PC-9 (cell line): ENCODE data around the gene CADPS2. TPM values are rescaled to one million over a fixed set of nuclear protein-coding genes. Genes with fewer than 3 reads are reported as not detected.

Experiments
- BruUV-seq: library from RNA; stranded (reverse); fragments of 400-500 nt; replicated peaks from 2 replicates; lab custom pipeline; 2021; lab: Mats Ljungman, UMichigan
- CTCF ChIA-PET: fragments of 300-600 bp; sonication (Branson Sonifier 250); formaldehyde crosslinking; loops from one replicate; lab custom pipeline; 2022; ENCODE audit warnings: antibody characterized with exemption; lab: Charles Lee
- POLR2A ChIA-PET: fragments of 300-600 bp; sonication (Branson Sonifier 250); formaldehyde crosslinking; loops from one replicate; lab custom pipeline; 2022; ENCODE audit warnings: antibody characterized with exemption; ENCODE audit not compliant: unreplicated experiment; lab: Charles Lee
- DNase-seq, 2 experiments: peaks; one replicate each; pipeline versions ENCODE4 v3.0.0 to v3.0.0-alpha.2; 2015 to 2022; ENCODE audit warnings: mixed read lengths in 1 of 2
- H2AFZ ChIP-seq: fragments of 200-600 bp; sonication (generic); 2 replicates; pipeline ENCODE4 v1.8.1; 2017; ENCODE audit warnings: antibody characterized with exemption
- H3F3A ChIP-seq: fragments of 200-600 bp; sonication (generic); 2 replicates; pipeline ENCODE4 v1.8.1; 2017; ENCODE audit warnings: antibody characterized with exemption, mild to moderate bottlenecking, low read depth; ENCODE audit not compliant: insufficient read depth
- H3K27ac ChIP-seq: fragments of 200-600 bp; sonication (generic); 2 replicates; pipeline ENCODE4 v1.6.1; 2016; ENCODE audit warnings: mixed run types
- H3K27me3 ChIP-seq: fragments of 200-600 bp; sonication (generic); 2 replicates; pipeline ENCODE4 v1.6.1; 2016; ENCODE audit warnings: low read depth, mixed run types; ENCODE audit not compliant: insufficient read depth
- H3K36me3 ChIP-seq: fragments of 200-600 bp; sonication (generic); 2 replicates; pipeline ENCODE4 v1.6.1; 2016; ENCODE audit warnings: low read depth, mixed run types
- H3K4me1 ChIP-seq: fragments of 200-600 bp; sonication (generic); replicated peaks from 2 replicates; pipeline ENCODE4 v1.6.1; 2016; ENCODE audit warnings: mixed run types; ENCODE audit not compliant: insufficient read depth
- H3K4me2 ChIP-seq: fragments of 200-600 bp; sonication (generic); 2 replicates; pipeline ENCODE4 v1.6.1; 2017; ENCODE audit warnings: mixed run types
- H3K4me3 ChIP-seq: fragments of 200-600 bp; sonication (generic); 2 replicates; pipeline ENCODE4 v1.6.1; 2016; ENCODE audit warnings: mixed run types
- H3K79me2 ChIP-seq: fragments of 200-600 bp; sonication (generic); 2 replicates; pipeline ENCODE4 v1.6.1; 2017; ENCODE audit warnings: low read depth, mixed run types
- H3K9me2 ChIP-seq: fragments of 200-600 bp; sonication (generic); 2 replicates; pipeline ENCODE4 v1.8.1; 2017; ENCODE audit warnings: mild to moderate bottlenecking; ENCODE audit not compliant: insufficient read depth
- H3K9me3 ChIP-seq: fragments of 200-600 bp; sonication (generic); 2 replicates; pipeline ENCODE4 v1.8.1; 2016; ENCODE audit warnings: low read depth; ENCODE audit not compliant: insufficient read depth
- H4K20me1 ChIP-seq: fragments of 200-600 bp; sonication (generic); 2 replicates; pipeline ENCODE4 v1.8.1; 2017; ENCODE audit not compliant: insufficient read depth
- CTCF ChIP-seq: fragments of 200-600 bp; sonication (generic); conservative IDR thresholded peaks from 2 replicates; pipeline ENCODE4 v1.6.1; 2017; ENCODE audit warnings: mixed run types, antibody characterized with exemption, mild to moderate bottlenecking, moderate library complexity
- EZH2 ChIP-seq: fragments of 200-600 bp; sonication (generic); IDR thresholded peaks from 2 replicates; pipeline ENCODE4 v1.8.0; 2017; ENCODE audit warnings: antibody characterized with exemption, low read depth
- intact Hi-C: fragments of 100-400 bp; cut with micrococcal nuclease; formaldehyde crosslinking; loops from one replicate; pipeline ENCODE4 v1.10.0; 2022; ENCODE audit not compliant: unreplicated experiment
- total RNA-seq: library from RNA; stranded (reverse); gene quantifications from 2 replicates; pipeline ENCODE4 v1.2.3, GENCODE V29; 2021

CADPS2 gene
- total RNA-seq, 1 experiment from 2014 or later = 11.9 TPM

GRCh38 chr7:122453432-122453831 is 432.8 kb downstream of the CADPS2 start:
- Histone ChIP-seq H3K9me2 (no peaks in the 10 kb centered on the region), H4K20me1 (no peaks in the 10 kb centered on the region), H3K4me1 (no peaks in the 10 kb centered on the region), H3K27me3 (no peaks in the 10 kb centered on the region), H3K4me2 (no peak overlapping the region), H3K27ac (no peak overlapping the region), H3K9me3 (no peaks in the 10 kb centered on the region), H3K36me3 (no peaks in the 10 kb centered on the region), H2AFZ (no peak overlapping the region), H3K79me2 (no peaks in the 10 kb centered on the region), H3F3A (no peaks in the 10 kb centered on the region), H3K4me3 (no peak overlapping the region)
- TF ChIP-seq EZH2 = no peak
- TF ChIP-seq CTCF = no peak
- no TSS peak for BruUV-seq
- CTCF ChIA-PET = no interaction called here
- POLR2A ChIA-PET = no interaction called here
- intact Hi-C loops = no loop called here
- DNase-seq = no peak

- Histone ChIP-seq H3K36me3 (no peaks in the 10 kb centered on the region), H2AFZ (no peak overlapping the region), H3F3A (no peaks in the 10 kb centered on the region), H3K27ac (no peak overlapping the region), H3K4me2 (no peak overlapping the region), H3K27me3 (no peaks in the 10 kb centered on the region), H3K9me3 (no peaks in the 10 kb centered on the region), H3K79me2 (no peaks in the 10 kb centered on the region), H4K20me1 (no peaks in the 10 kb centered on the region), H3K4me1 (no peaks in the 10 kb centered on the region), H3K4me3 (no peak overlapping the region), H3K9me2 (no peaks in the 10 kb centered on the region)
- TF ChIP-seq CTCF (no peak), EZH2 (no peak)
- intact Hi-C loops = no loop called here
- no TSS peak for BruUV-seq
- POLR2A ChIA-PET = no interaction called here
- no peak for DNase-seq
- CTCF ChIA-PET = interaction anchor here (0.6 kb wide), 1 partner anchor 38 kb away, joined by 4 read pairs; no protein-coding TSS in a partner anchor
Observed at GRCh38 chr7:122448893-122449589, 437.2 kb downstream of the CADPS2 start.

- intact Hi-C loops = loop anchor here (5.0 kb wide), 1 partner anchor 34 kb away; no protein-coding TSS in a partner anchor
- ChIA-PET CTCF (no interaction called here), POLR2A (no interaction called here)
- BruUV-seq = no TSS peak
- Histone ChIP-seq H4K20me1 (no peaks in the 10 kb centered on the region), H3K4me2 (no peak overlapping the region), H3K4me3 (no peak overlapping the region), H3F3A (no peaks in the 10 kb centered on the region), H3K4me1 (no peaks in the 10 kb centered on the region), H3K27me3 (no peaks in the 10 kb centered on the region), H3K79me2 (no peaks in the 10 kb centered on the region), H3K9me2 (no peaks in the 10 kb centered on the region), H3K9me3 (no peaks in the 10 kb centered on the region), H2AFZ (no peak overlapping the region), H3K36me3 (no peaks in the 10 kb centered on the region), H3K27ac (no peak overlapping the region)
- no peak for TF ChIP-seq EZH2
- no peak for TF ChIP-seq CTCF
- DNase-seq = no peak
Observed at GRCh38 chr7:122442929-122443328, 443.3 kb downstream of the CADPS2 start.
